Endodermal cell (in vitro differentiated cells): ENCODE results near the gene FOXG1. TPM values are rescaled to one million over a fixed set of nuclear protein-coding genes. Genes with fewer than 3 reads are reported as not detected.

Experiments
- DNase-seq: peaks from one replicate; pipeline ENCODE4 v3.0.0-alpha.2; 2017
- H3K27ac ChIP-seq: 2 replicates; pipeline ENCODE4 v1.5.1; 2013; ENCODE audit warnings: mild to moderate bottlenecking, low read depth, low read length, moderate library complexity
- H3K27me3 ChIP-seq: 2 replicates; pipeline ENCODE4 v1.6.1; 2013; ENCODE audit warnings: mild to moderate bottlenecking, low read length, moderate library complexity; ENCODE audit not compliant: insufficient read depth, control insufficient read depth, poor library complexity, severe bottlenecking
- H3K36me3 ChIP-seq: 2 replicates; pipeline ENCODE4 v1.7.0; 2013; ENCODE audit warnings: mild to moderate bottlenecking, low read length, moderate library complexity; ENCODE audit not compliant: control insufficient read depth, insufficient read depth
- H3K4me1 ChIP-seq: one replicate; pipeline ENCODE4 v1.7.0; 2013; ENCODE audit warnings: low read length; ENCODE audit not compliant: control insufficient read depth, insufficient read depth
- H3K4me3 ChIP-seq: 2 replicates; pipeline ENCODE4 v1.5.1; 2013; ENCODE audit warnings: mild to moderate bottlenecking, low read length, moderate library complexity
- H3K9ac ChIP-seq: 2 replicates; pipeline ENCODE4 v1.6.1; 2013; ENCODE audit warnings: mild to moderate bottlenecking, low read length, moderate library complexity; ENCODE audit not compliant: poor library complexity, severe bottlenecking; ENCODE audit errors: extremely low read depth
- H3K9me3 ChIP-seq: 2 replicates; pipeline ENCODE4 v1.6.1; 2013; ENCODE audit warnings: mild to moderate bottlenecking, low read length, moderate library complexity; ENCODE audit not compliant: control insufficient read depth
- H3K27ac Mint-ChIP-seq: 2 replicates; pipeline ENCODE4 v1.8.0; 2020; ENCODE audit warnings: mixed read lengths
- H3K27me3 Mint-ChIP-seq: 2 replicates; pipeline ENCODE4 v1.8.0; 2021; ENCODE audit warnings: mild to moderate bottlenecking, mixed read lengths; ENCODE audit not compliant: insufficient read depth
- H3K36me3 Mint-ChIP-seq: 2 replicates; pipeline ENCODE4 v1.8.0; 2020; ENCODE audit warnings: low read depth, mixed read lengths
- H3K4me1 Mint-ChIP-seq: 2 replicates; pipeline ENCODE4 v1.8.0; 2020; ENCODE audit warnings: mixed read lengths
- H3K4me3 Mint-ChIP-seq: 2 replicates; pipeline ENCODE4 v1.8.0; 2020; ENCODE audit warnings: mild to moderate bottlenecking, moderate library complexity, mixed read lengths
- H3K9me3 Mint-ChIP-seq: 2 replicates; pipeline ENCODE4 v1.8.0; 2020; ENCODE audit warnings: mild to moderate bottlenecking, mixed read lengths
- CTCF ChIP-seq: fragments of 200-600 bp; sonication (generic); conservative IDR thresholded peaks from 2 replicates; pipeline ENCODE4 v1.5.0; 2021; ENCODE audit warnings: antibody characterized with exemption, mild to moderate bottlenecking
- WGBS, 2 experiments: methylation state at CpG; one replicate each; pipeline versions ENCODE4 v1.1.5 to v1.1.7; 2013; ENCODE audit warnings: missing lambda C conversion rate in 2 of 2, mixed read lengths in 1 of 2; ENCODE audit not compliant: insufficient coverage in 1 of 2, insufficient read length in 1 of 2; 5-methylcytosine and 5-hydroxymethylcytosine counted together
- total RNA-seq, 2 donors: library from RNA; stranded (reverse); fragmentation: NEBNext Ultra II Directional in 1 of 2; extraction: Animal tissue kit (Norgen Biotek cat#: 25700) in 1 of 2; gene quantifications; 2 replicates in 1 of 2; 3 replicates in 1 of 2; pipeline ENCODE4 v1.2.1, GENCODE V29; 2021

The FOXG1 gene
- total RNA-seq, 2 donors from 2014 or later = 0.04 to 0.07 TPM

GRCh38 chr14:28761438-28762291 lies 4.9 kb upstream of the FOXG1 start:
- no peaks in the 10 kb centered on the region for H3K9me3 Mint-ChIP-seq
- peaks cover 96% of the 10 kb centered on the region for H3K27me3 Mint-ChIP-seq
- DNase-seq = peak; percentile 54
- H3K9ac ChIP-seq = no peak overlapping the region
- 10 to 15% methylated on average over 12 to 33 of the region's 33 CpGs for WGBS, 2 experiments
- peaks cover 54% of the 10 kb centered on the region for H3K4me1 Mint-ChIP-seq
- no peak overlapping the region for H3K4me3 ChIP-seq
- H3K27ac Mint-ChIP-seq = no peak overlapping the region
- no peak overlapping the region for H3K27ac ChIP-seq
- no peaks in the 10 kb centered on the region for H3K36me3 Mint-ChIP-seq
- H3K9me3 ChIP-seq = no peaks in the 10 kb centered on the region
- peaks cover 7% of the 10 kb centered on the region for H3K4me1 ChIP-seq
- TF ChIP-seq CTCF = no peak
- peaks cover 96% of the 10 kb centered on the region for H3K27me3 ChIP-seq
- no peaks in the 10 kb centered on the region for H3K36me3 ChIP-seq
- H3K4me3 Mint-ChIP-seq = no peak overlapping the region

- 7 to 16% methylated on average over 3 to 8 of the region's 8 CpGs for WGBS, 2 experiments
- no peaks in the 10 kb centered on the region for H3K36me3 ChIP-seq
- DNase-seq = no peak
- H3K27me3 Mint-ChIP-seq = peaks cover 94% of the 10 kb centered on the region
- H3K9me3 ChIP-seq = no peaks in the 10 kb centered on the region
- H3K4me1 ChIP-seq = peaks cover 7% of the 10 kb centered on the region
- TF ChIP-seq CTCF = peak; percentile 58
- H3K27me3 ChIP-seq = peaks cover 88% of the 10 kb centered on the region
- H3K36me3 Mint-ChIP-seq = no peaks in the 10 kb centered on the region
- H3K4me1 Mint-ChIP-seq = peaks cover 51% of the 10 kb centered on the region
- H3K27ac Mint-ChIP-seq = no peak overlapping the region
- H3K4me3 ChIP-seq = no peak overlapping the region
- no peak overlapping the region for H3K4me3 Mint-ChIP-seq
- no peak overlapping the region for H3K9ac ChIP-seq
- H3K9me3 Mint-ChIP-seq = no peaks in the 10 kb centered on the region
- no peak overlapping the region for H3K27ac ChIP-seq
Measured at GRCh38 chr14:28762303-28762954, 4.2 kb upstream of the FOXG1 start.

- Mint-ChIP-seq H3K27ac (no peak overlapping the region), H3K36me3 (no peaks in the 10 kb centered on the region), H3K4me1 (peaks cover 47% of the 10 kb centered on the region), H3K27me3 (peaks cover 93% of the 10 kb centered on the region), H3K4me3 (no peak overlapping the region), H3K9me3 (no peaks in the 10 kb centered on the region)
- Histone ChIP-seq H3K27ac (no peak overlapping the region), H3K4me1 (peaks cover 4% of the 10 kb centered on the region), H3K9ac (no peak overlapping the region), H3K27me3 (peaks cover 88% of the 10 kb centered on the region), H3K36me3 (no peaks in the 10 kb centered on the region), H3K4me3 (no peak overlapping the region), H3K9me3 (no peaks in the 10 kb centered on the region)
- WGBS, 2 experiments = 17 to 18% methylated on average over 2 of the region's 3 CpGs
- no peak for DNase-seq
- peak; percentile 3 for TF ChIP-seq CTCF
Measured at GRCh38 chr14:28762955-28763326, 3.6 kb upstream of the FOXG1 start.
